ENCODE data around the gene CCDC86.

- TF ChIP-seq NFE2L1 (tag; IDR thresholded peaks at IDR 0.05; ENCODE audit: borderline replicate concordance, low read depth) (no peak), NONO (IDR thresholded peaks at IDR 0.05; ENCODE audit: low read depth in 2 of 2, low read length in 1 of 2) (no peak), SAP30 (IDR thresholded peaks at IDR 0.05; ENCODE audit: borderline replicate concordance, insufficient read depth, low read depth, low read length, poor library complexity, severe bottlenecking) (no peak), POLR2AphosphoS2 (IDR thresholded peaks at IDR 0.05; ENCODE audit: low read length) (no peak), NR3C1 (CRISPR knock-in tag; IDR thresholded peaks at IDR 0.05) (no peak)
These were observed 38.2 kb downstream of the CCDC86 start for GRCh38 chr11:60879971-60880588.
